IPS DF 4.7 (cell line): ENCODE results near the gene TMEM63B.
"Not testable (repeated sequence)": the region's sequence is repeated elsewhere in the genome, so short reads cannot be mapped to it uniquely, and the experiment has no call there.

Experiments used
- DNase-seq: peaks from one replicate; pipeline ENCODE4 v3.0.0-alpha.2; 2013; ENCODE audit warnings: low spot score; ENCODE audit errors: extremely low read depth

Gene TMEM63B

GRCh38 chr6:44192428-44193041, 65.2 kb downstream of the TMEM63B start:
- no peak for DNase-seq

GRCh38 chr6:44193307-44193910, 66.1 kb downstream of the TMEM63B start:
- DNase-seq, result no peak

- DNase-seq, result no peak
These were observed 67.0 kb downstream of the TMEM63B start for GRCh38 chr6:44194326-44194725.

GRCh38 chr6:44196351-44196750, 69.0 kb downstream of the TMEM63B start:
- not testable (repeated sequence) for DNase-seq

- no peak for DNase-seq
These were observed 71.3 kb downstream of the TMEM63B start for GRCh38 chr6:44198684-44199083.

GRCh38 chr6:44199883-44200282, 72.5 kb downstream of the TMEM63B start:
- DNase-seq, result no peak

- no peak for DNase-seq
These were observed 73.8 kb downstream of the TMEM63B start for GRCh38 chr6:44201200-44201599.

- no peak for DNase-seq
These were observed 74.4 kb downstream of the TMEM63B start for GRCh38 chr6:44201638-44202303.

- DNase-seq, result no peak
These were observed 75.1 kb downstream of the TMEM63B start for GRCh38 chr6:44202332-44202971.

- DNase-seq, result no peak
These were observed 75.8 kb downstream of the TMEM63B start for GRCh38 chr6:44202972-44203750.

GRCh38 chr6:44203955-44204354, 76.6 kb downstream of the TMEM63B start:
- DNase-seq, result no peak
